ENCODE results near the gene WDR88. TPM values are rescaled to one million over a fixed set of nuclear protein-coding genes. Genes with fewer than 3 reads are reported as not detected.

WDR88 gene
- total RNA-seq, 2 donors from 2014 or later, result not detected

- ATAC-seq (ENCODE audit: insufficient number of reproducible peaks, low FRiP score, low read depth) (no peak), DNase-seq (ENCODE audit: low spot score) (no peak)
- H3K4me1 ChIP-seq (ENCODE audit: control insufficient read depth in 1 of 2, low read depth in 2 of 2), result peaks cover 0 to 9% of the 10 kb centered on the region in 2 donors
- H3K36me3 ChIP-seq, result no peaks in the 10 kb centered on the region
- H3K27me3 ChIP-seq (replicated peaks; ENCODE audit: insufficient read depth), result peaks cover 10% of the 10 kb centered on the region
- no peak for TF ChIP-seq CTCF (IDR thresholded peaks at IDR 0.05)
- peaks cover 10% of the 10 kb centered on the region for H3K9me3 ChIP-seq
- H3K27ac ChIP-seq, result no peak overlapping the region
- peak overlapping the region; percentile 25 for H3K4me3 ChIP-seq
Measured at GRCh38 chr19:33224694-33225457, 93.0 kb downstream of the WDR88 start.

Other genes with a start within 250 kb of the WDR88 start
- 10 to 100 TPM; 20.5 to 26.1 TPM for gene CEP89, start 160.2 kb upstream of the WDR88 start, total RNA-seq
- under 1 TPM in 1 of 2 donors, not detected in 1; 0.28 TPM for gene FAAP24, start 159.9 kb upstream of the WDR88 start, total RNA-seq
- gene RHPN2, start 67.2 kb upstream of the WDR88 start, total RNA-seq, result 1 to 10 TPM in 1 of 2 donors, under 1 TPM in 1; 0.81 to 2.4 TPM
- 1 to 10 TPM; 6.5 to 6.6 TPM for gene GPATCH1, start 50.9 kb upstream of the WDR88 start, total RNA-seq
- 10 to 100 TPM; 32.2 to 50.9 TPM for gene LRP3, start 62.2 kb downstream of the WDR88 start, total RNA-seq
- not detected for gene SLC7A10, start 93.7 kb downstream of the WDR88 start, total RNA-seq
- gene CEBPA, start 170.4 kb downstream of the WDR88 start, total RNA-seq, result 1 to 10 TPM; 4.7 to 4.9 TPM
- gene CEBPG, start 241.6 kb downstream of the WDR88 start, total RNA-seq, result 10 to 100 TPM; 19.9 to 32.6 TPM